GM21717 (cell line): ENCODE data around the gene CHST3.
"Not testable (repeated sequence)": the region's sequence is repeated elsewhere in the genome, so short reads cannot be mapped to it uniquely, and the experiment has no call there.

ENCODE experiments used
- ATAC-seq: cut with Tn5 transposase; IDR thresholded peaks from one replicate; pipeline ENCODE4 v1.9.1; 2021; ENCODE audit warnings: mild to moderate bottlenecking, moderate library complexity; ENCODE audit not compliant: unreplicated experiment

Gene CHST3

GRCh38 chr10:72026278-72027111 is 62.3 kb downstream of the CHST3 start:
- ATAC-seq: no peak

- no peak for ATAC-seq
Observed at GRCh38 chr10:72027498-72027897, 63.3 kb downstream of the CHST3 start.

- no peak for ATAC-seq
Observed at GRCh38 chr10:72029414-72029813, 65.2 kb downstream of the CHST3 start.

GRCh38 chr10:72030762-72031543 is 66.8 kb downstream of the CHST3 start:
- no peak for ATAC-seq

- ATAC-seq: no peak
Observed at GRCh38 chr10:72031706-72032105, 67.5 kb downstream of the CHST3 start.

- not testable (repeated sequence) for ATAC-seq
Observed at GRCh38 chr10:72032409-72033162, 68.4 kb downstream of the CHST3 start.

- no peak for ATAC-seq
Observed at GRCh38 chr10:72034040-72034499, 69.9 kb downstream of the CHST3 start.

- ATAC-seq: no peak
Observed at GRCh38 chr10:72034761-72035160, 70.6 kb downstream of the CHST3 start.

GRCh38 chr10:72035252-72035887 is 71.2 kb downstream of the CHST3 start:
- no peak for ATAC-seq

- no peak for ATAC-seq
Observed at GRCh38 chr10:72037266-72037665, 73.1 kb downstream of the CHST3 start.

- no peak for ATAC-seq
Observed at GRCh38 chr10:72037811-72038210, 73.6 kb downstream of the CHST3 start.

GRCh38 chr10:72038458-72039001 is 74.3 kb downstream of the CHST3 start:
- no peak for ATAC-seq

- no peak for ATAC-seq
Observed at GRCh38 chr10:72039377-72039776, 75.2 kb downstream of the CHST3 start.

GRCh38 chr10:72041491-72041890 is 77.3 kb downstream of the CHST3 start:
- no peak for ATAC-seq

- ATAC-seq: no peak
Observed at GRCh38 chr10:72043016-72043834, 79.0 kb downstream of the CHST3 start.

- no peak for ATAC-seq
Observed at GRCh38 chr10:72044417-72045041, 80.3 kb downstream of the CHST3 start.

- ATAC-seq: no peak
Observed at GRCh38 chr10:72045586-72045985, 81.4 kb downstream of the CHST3 start.

GRCh38 chr10:72048450-72049124 is 84.4 kb downstream of the CHST3 start:
- ATAC-seq: no peak

GRCh38 chr10:72049472-72049871 is 85.3 kb downstream of the CHST3 start:
- ATAC-seq: no peak
